Measurements from ENCODE around the gene RAD51.
"Not testable (repeated sequence)": the region's sequence is repeated elsewhere in the genome, so short reads cannot be mapped to it uniquely, and the experiment has no call there.

Gene RAD51

DNA sequence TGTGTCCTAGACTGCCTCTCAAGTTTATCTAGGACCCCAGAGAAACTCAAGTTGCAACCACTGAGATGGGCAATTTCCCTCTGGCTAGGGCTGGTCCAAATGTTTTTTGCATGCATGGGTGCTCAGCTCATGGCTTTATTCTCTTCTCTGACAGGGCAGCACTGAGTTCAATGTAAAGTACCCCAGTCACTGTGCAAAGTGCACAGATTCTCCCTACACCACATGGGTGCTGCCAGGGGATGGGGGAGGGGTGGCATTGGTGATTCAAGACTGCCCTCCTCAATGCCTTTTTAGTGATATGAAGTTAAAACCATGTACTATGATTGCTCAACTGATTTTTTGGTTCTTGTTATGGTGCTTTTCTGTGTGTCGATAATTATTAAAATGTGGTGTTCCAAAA lies 14.8 kb upstream of the RAD51 start:
- H3K4me3 ChIP-seq (ENCODE audit: severe bottlenecking), result no peak overlapping the region
- no peaks in the 10 kb centered on the region for H3K36me3 ChIP-seq (ENCODE audit: low read depth)
- peaks cover 4% of the 10 kb centered on the region for H3K4me1 ChIP-seq (ENCODE audit: insufficient read depth, poor library complexity, severe bottlenecking)
- TF ChIP-seq, protein P1, sequence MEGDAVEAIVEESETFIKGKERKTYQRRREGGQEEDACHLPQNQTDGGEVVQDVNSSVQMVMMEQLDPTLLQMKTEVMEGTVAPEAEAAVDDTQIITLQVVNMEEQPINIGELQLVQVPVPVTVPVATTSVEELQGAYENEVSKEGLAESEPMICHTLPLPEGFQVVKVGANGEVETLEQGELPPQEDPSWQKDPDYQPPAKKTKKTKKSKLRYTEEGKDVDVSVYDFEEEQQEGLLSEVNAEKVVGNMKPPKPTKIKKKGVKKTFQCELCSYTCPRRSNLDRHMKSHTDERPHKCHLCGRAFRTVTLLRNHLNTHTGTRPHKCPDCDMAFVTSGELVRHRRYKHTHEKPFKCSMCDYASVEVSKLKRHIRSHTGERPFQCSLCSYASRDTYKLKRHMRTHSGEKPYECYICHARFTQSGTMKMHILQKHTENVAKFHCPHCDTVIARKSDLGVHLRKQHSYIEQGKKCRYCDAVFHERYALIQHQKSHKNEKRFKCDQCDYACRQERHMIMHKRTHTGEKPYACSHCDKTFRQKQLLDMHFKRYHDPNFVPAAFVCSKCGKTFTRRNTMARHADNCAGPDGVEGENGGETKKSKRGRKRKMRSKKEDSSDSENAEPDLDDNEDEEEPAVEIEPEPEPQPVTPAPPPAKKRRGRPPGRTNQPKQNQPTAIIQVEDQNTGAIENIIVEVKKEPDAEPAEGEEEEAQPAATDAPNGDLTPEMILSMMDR (IDR thresholded peaks at IDR 0.05; ENCODE audit: poor library complexity, severe bottlenecking), result no peak
- no peak overlapping the region for H3K27ac ChIP-seq (ENCODE audit: poor library complexity, severe bottlenecking)
- no peaks in the 10 kb centered on the region for H3K9me3 ChIP-seq (ENCODE audit: severe bottlenecking)
- DNase-seq (ENCODE audit: low spot score), result no peak
- no peak; the same call in 2 of the 3 replicates for ATAC-seq (ENCODE audit: low read depth)
- H3K27me3 ChIP-seq (ENCODE audit: insufficient read depth, poor library complexity, severe bottlenecking), result no peaks in the 10 kb centered on the region

DNA sequence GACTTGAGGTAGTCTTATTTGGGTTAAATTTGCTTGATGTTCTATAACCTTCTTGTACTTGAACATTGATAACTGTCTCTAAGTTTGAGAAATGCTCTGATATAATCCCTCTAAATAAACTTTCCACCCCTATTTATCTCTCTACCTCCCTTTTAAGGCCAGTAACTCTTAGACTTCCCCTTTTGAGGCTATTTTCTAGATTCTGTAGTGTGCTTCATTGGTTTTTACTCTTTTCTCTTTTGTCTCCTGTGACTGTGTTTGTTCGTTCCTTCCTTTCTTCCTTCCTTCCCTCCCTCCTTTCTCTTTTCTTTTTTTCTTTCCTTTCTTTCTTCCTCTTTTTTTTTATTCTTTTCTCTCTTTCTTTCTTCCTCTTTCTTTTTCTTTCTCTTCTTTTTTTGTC lies 14.0 kb upstream of the RAD51 start:
- not testable (repeated sequence) for H3K36me3 ChIP-seq (ENCODE audit: low read depth); H3K27ac ChIP-seq (ENCODE audit: poor library complexity, severe bottlenecking); H3K27me3 ChIP-seq (ENCODE audit: insufficient read depth, poor library complexity, severe bottlenecking); H3K9me3 ChIP-seq (ENCODE audit: severe bottlenecking); H3K4me3 ChIP-seq (ENCODE audit: severe bottlenecking); DNase-seq (ENCODE audit: low spot score); H3K4me1 ChIP-seq (ENCODE audit: insufficient read depth, poor library complexity, severe bottlenecking); ATAC-seq (ENCODE audit: low read depth)

DNA sequence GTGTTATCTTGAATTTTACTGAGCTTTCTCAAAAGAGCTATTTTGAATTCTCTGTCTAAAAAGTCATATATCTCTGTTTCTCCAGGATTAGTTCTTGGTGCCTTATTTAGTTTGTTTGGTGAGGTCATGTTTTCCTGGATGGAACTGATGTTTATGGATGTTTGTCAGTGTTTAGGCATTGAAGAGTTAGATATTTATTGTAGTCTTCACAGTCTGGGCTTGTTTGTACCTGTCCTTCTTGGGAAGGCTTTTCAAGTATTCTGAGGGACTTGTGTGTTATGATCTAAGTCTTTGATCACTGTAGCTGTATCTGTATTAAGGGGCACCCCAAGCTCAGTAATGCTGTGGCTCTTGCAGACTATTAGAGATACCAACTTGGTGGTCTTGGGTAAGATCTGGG lies 10.6 kb upstream of the RAD51 start:
- no peak for DNase-seq (ENCODE audit: low spot score)
- no peaks in the 10 kb centered on the region for H3K27me3 ChIP-seq (ENCODE audit: insufficient read depth, poor library complexity, severe bottlenecking)
- H3K27ac ChIP-seq (ENCODE audit: poor library complexity, severe bottlenecking), result no peak overlapping the region
- peak; percentile 39; the same call in 2 of the 3 replicates for ATAC-seq (ENCODE audit: low read depth)
- H3K9me3 ChIP-seq (ENCODE audit: severe bottlenecking), result no peaks in the 10 kb centered on the region
- H3K36me3 ChIP-seq (ENCODE audit: low read depth), result no peaks in the 10 kb centered on the region
- H3K4me1 ChIP-seq (ENCODE audit: insufficient read depth, poor library complexity, severe bottlenecking), result peaks cover 4% of the 10 kb centered on the region
- no peak overlapping the region for H3K4me3 ChIP-seq (ENCODE audit: severe bottlenecking)
- TF ChIP-seq, protein P1 (IDR thresholded peaks at IDR 0.05; ENCODE audit: poor library complexity, severe bottlenecking), result no peak

DNA sequence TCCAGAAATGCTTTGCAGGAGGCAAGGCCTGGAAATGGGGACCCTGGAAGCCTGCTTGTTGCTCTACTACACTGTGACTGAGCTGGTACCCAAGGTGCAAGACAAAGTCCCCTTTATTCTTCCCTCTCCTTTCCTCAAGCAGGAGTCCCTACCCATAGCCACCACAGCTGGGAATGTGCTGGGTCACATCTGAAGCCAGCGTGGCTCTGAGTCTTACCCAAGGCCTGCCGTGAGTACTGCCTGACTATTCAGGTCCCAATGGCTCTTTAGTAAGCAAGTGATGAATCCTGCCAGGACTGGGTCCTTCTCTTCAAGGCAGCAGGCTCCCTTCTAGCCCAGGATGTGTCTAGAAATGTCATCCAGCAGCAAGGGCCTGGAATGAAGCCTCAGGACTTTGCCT lies 9.6 kb upstream of the RAD51 start:
- H3K4me3 ChIP-seq (ENCODE audit: severe bottlenecking), result no peak overlapping the region
- H3K36me3 ChIP-seq (ENCODE audit: low read depth), result no peaks in the 10 kb centered on the region
- TF ChIP-seq, protein P1 (IDR thresholded peaks at IDR 0.05; ENCODE audit: poor library complexity, severe bottlenecking), result no peak
- peak; percentile 29; the same call in 1 of the 3 replicates for ATAC-seq (ENCODE audit: low read depth)
- peaks cover 4% of the 10 kb centered on the region for H3K4me1 ChIP-seq (ENCODE audit: insufficient read depth, poor library complexity, severe bottlenecking)
- no peaks in the 10 kb centered on the region for H3K27me3 ChIP-seq (ENCODE audit: insufficient read depth, poor library complexity, severe bottlenecking)
- H3K27ac ChIP-seq (ENCODE audit: poor library complexity, severe bottlenecking), result no peak overlapping the region
- DNase-seq (ENCODE audit: low spot score), result no peak
- no peaks in the 10 kb centered on the region for H3K9me3 ChIP-seq (ENCODE audit: severe bottlenecking)

DNA sequence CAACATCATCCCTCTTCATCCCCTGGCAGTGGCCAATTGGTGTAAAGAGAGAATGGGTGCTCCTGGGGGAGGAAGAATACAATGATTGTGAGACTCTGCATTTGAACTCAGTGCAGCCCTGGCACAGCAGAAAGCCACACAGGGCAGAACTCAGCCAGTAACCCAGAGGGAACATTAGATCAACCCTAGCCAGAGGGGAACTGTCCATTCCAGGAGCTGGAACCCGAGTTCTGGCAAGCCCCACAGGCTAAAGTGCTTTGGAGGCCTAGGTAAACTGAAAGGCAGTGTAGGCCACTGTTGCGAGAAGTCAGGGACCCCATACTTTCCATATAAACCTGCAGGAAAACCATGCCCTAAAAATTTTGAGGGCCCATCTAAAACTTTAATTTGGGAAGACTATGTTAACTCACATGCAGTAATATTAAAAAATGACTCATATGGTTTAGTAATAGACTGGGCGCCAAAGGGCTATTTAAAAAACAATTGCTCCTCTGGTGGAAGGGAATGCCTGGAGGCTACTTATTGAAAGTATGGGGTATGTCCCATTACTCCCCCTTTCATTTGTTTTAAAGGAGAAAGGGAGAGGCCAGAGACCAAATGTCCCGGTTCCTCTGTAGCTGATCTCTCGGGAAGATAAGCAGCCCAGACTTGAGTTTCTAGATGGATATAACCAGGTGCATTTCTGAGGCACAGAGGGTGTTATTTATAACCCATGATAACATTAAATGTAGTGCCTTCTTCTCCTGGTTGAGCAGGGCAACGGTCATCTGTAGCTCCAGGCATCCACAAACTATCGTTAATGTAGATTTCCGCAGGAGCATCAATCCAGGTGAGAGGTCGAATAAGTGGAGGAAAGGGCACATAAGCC lies 5.8 kb upstream of the RAD51 start:
- Histone ChIP-seq H3K4me3 (ENCODE audit: severe bottlenecking) (no peak overlapping the region), H3K4me1 (ENCODE audit: insufficient read depth, poor library complexity, severe bottlenecking) (peaks cover 7% of the 10 kb centered on the region), H3K27ac (ENCODE audit: poor library complexity, severe bottlenecking) (no peak overlapping the region), H3K9me3 (ENCODE audit: severe bottlenecking) (no peaks in the 10 kb centered on the region), H3K36me3 (ENCODE audit: low read depth) (no peaks in the 10 kb centered on the region), H3K27me3 (ENCODE audit: insufficient read depth, poor library complexity, severe bottlenecking) (no peaks in the 10 kb centered on the region)
- ATAC-seq (ENCODE audit: low read depth) (no peak), DNase-seq (ENCODE audit: low spot score) (no peak)
- TF ChIP-seq, protein P1 (IDR thresholded peaks at IDR 0.05; ENCODE audit: poor library complexity, severe bottlenecking), result no peak
